NOMO-1 (cell line): ENCODE measurements around the gene RDH8.

ENCODE experiments used
- DNase-seq, 2 experiments: peaks; one replicate each; lab custom pipeline; 2025; ENCODE audit not compliant: unreplicated experiment in 2 of 2; lab: John Stamatoyannopoulos, UW

The RDH8 gene, protein sequence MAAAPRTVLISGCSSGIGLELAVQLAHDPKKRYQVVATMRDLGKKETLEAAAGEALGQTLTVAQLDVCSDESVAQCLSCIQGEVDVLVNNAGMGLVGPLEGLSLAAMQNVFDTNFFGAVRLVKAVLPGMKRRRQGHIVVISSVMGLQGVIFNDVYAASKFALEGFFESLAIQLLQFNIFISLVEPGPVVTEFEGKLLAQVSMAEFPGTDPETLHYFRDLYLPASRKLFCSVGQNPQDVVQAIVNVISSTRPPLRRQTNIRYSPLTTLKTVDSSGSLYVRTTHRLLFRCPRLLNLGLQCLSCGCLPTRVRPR

DNA sequence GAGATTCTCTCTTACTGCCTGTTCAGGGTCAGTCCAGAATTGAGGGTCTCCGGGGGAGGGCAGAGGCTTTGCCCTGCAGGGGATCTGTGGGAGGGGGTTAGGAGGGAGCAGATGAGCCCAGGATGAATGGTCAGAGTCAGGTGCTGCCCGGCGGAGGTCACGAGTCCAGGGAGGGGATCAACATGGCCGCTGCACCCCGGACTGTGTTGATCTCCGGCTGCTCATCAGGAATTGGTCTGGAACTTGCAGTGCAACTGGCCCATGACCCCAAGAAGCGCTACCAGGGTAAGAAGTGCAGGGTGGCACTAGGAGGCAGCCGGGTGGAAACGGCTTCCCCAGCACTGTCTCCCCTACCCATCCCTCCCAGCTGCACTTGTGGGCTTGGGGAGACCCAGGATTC is at the start of gene RDH8:
Gene RDH8, plus strand, starts transcription at position 168 of the 400 bp plus-strand sequence. Its CDS starts 15 bp downstream, at position 183.
- no peak for DNase-seq

DNA sequence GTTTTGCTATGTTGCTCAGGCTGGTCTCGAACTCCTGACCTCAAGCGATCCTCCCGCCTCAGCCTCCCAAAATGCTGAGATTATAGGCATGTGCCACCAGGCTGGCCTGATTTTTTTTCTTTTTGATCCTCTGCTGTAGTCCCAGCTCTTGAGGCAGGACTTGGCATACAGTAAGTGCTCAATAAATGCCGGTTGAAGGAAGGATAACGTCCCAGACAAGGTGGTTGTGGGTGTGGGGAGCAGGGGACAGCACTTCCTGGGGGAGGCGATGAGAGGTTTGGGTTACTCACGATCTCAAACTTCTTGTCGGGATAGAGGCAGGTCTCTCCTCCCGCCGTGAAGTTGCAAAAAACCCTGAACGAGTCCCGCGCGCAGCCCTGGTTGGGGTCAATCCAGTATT is 47.3 kb upstream of the RDH8 start:
- DNase-seq: no peak

DNA sequence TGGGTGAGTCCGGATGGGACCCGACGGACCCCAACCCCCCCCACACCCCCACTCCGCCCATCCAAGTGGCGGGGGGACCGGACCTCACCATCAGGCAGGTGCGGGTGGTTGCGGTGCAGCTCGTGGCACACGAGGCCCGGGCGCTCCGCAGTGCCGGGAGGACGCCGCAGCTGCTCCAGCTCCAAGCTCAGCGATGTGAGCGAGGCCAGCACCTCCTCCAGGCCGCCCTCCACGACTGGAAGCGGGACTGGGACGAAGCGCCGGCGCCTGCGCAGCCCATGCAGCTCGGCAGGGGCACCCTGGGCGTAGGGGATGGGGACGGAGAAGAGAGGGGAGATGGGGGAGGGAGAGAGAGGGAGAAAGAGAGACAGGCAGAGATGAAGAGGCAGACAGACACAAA is 46.8 kb upstream of the RDH8 start:
- no peak for DNase-seq

DNA sequence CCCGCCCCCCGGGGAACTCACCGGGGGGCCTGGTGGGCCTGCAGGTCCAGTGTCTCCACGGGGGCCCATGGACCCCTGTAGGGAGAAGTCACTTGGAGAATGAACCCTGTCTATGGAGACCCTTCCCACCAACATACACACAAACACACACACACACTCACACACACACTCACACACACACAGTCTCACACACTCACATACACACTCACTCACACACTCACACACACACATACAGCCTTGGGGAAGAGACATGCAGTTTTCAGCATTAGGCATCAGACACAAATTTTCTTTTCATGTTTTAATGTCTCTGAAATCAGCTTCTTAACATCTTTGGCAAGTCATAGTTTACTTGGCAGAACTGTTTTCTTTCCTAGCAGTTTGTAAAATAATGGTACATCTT is 46.0 kb upstream of the RDH8 start:
- DNase-seq: no peak

DNA sequence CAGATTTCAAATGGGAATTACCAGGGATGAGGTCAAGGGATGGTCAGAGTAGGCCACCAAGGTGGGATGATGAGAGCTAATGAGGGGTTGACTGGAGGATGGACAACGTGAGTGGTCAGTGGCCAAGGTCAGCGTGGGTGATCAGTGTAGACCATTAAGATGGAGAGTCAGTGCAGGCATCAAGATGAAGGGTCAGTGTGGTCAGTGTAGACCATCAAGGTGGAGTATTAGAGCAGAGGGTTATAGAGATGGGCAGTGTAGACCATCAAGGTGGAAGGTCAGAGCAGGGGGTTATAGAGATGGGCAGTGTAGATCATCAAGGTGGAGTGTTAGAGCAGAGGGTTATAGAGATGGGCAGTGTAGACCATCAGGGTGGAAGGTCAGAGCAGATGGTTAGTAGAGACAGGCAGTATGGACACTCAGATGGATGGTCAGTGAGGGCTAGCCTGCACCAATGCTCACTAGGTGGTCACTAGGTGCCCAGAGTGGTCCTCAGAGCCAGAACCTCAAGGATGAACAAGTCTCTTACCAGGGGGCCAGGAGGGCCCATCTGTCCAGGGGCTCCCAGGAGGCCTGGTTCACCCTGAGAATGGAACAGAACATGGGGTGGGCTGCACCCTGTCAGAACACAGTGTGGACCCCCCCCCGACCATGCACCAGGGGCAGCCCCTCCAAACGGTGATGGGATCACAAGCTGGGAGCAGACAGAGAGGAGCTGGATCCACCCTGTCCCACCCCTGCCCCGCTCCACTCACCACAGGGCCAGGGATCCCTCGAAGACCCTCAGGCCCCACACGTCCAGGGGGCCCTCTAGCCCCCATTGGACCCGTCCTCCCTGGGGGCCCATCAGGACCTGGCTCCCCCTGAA is 44.2 kb upstream of the RDH8 start:
- DNase-seq: no peak

DNA sequence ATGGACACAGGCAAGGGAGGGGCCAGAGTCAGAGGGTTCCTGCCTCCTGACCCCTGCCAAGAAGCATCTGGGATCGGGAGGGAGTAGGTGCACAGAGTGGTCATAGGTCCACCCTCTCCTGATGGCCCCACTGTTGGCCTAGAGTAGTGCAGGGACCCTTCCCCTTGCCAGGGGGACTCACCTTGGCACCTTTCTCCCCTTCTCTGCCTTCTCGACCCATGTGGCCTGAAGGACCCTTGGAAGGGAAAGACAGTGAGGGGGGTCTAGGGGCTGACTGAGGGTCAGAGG is 43.7 kb upstream of the RDH8 start:
- no peak for DNase-seq

DNA sequence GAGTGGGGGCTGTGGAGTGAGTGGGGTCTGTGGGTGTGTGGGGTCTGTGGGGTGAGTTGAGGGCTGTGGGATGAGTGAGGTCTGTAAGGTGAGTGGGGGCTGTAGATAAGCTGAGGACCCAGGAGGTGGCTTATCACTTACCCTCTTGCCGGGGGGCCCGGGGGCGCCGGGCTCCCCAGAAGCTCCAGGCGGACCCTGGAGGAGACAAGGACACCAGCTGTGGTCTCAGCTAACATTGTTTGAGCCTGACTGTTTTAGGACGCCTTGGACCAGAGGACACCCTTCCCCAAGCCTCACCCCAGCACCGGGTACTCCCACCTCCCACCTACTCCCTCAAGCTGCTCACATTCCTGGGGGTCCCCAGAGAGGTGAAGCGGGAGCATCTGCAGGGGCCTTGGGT is 42.8 kb upstream of the RDH8 start:
- no peak for DNase-seq

DNA sequence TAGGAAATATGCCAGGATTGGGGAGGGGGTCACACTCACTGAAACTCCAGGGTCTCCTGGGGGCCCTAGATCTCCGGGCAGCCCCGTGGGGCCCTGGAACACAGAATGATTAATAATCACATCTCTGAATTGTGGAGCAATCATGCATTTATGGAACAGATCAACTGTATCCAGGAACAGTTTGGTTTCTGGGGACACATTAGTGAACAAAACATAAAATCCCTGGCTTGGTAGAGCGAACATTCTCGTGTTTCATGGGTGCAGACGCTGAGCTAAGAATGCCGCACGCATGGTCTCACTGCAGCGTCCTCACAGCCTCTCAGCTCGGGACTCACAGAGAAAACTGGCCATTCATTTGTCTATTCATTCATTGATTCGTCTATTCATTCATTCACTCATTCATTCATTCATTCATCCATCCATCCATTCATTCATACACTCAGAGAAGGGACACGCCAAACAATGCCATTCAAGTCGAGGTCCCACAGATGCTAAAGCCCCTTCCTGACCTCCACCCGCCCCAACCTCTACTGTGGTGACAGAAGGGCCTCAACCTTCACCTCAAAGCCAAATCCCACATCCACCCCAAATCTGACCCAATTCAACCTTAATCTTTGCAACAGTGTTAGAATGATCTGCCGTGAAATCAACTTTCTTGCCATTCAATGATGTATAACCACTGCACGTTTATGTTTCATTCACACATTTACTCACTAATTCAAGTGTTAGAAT is 42.0 kb upstream of the RDH8 start:
- no peak for DNase-seq

DNA sequence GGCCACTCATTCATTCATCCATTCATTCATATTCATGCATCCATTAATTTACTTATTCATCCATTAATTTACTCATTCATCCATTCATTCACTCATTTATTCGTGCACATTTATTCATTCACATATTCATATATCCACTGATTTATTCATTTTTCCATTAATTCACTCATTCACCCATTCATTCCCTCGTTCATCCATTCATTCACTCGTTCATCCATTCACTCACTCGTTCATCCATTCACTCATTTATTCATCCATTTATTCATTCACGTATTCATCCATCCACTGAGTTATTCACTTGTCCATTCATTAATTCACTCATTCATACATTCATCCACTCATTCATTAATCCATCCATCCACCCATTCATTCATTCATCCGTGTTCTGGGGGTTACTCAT is 41.2 kb upstream of the RDH8 start:
- no peak for DNase-seq

DNA sequence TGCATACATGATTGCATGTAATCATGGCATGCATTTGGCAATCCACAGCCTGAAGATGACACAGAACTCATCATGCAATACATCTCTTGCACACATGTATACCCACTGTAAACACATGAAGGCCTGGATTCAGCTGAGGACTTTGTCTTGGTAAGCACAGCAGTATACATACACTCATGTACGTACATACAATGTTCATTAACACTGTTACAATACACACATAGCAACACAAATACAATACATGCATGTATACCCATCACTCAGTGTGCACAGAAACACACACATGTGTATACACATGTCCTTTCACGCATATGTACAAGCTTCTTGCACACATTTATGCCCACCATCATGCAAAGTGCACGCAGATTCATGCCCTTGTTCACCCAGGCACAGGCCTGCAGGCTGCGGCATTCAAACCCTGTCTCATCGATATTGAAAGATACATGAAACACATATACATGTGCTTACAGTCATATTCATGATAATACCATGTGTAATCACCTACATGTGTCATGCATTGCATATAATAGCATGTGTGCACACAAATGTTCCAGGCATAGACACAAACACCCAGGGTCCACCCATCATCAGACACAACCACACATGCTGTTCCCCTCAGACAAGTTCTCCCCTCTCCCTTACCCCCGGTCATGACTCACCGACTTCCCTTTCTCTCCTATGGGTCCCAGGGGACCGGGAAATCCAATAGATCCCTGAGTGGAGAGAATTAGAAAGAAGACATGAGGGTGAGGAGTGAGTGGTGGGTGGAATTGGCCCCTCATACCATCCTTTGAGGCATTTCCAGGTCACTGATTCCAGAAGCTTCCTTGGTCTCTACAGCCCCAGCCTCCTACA is 31.6 kb upstream of the RDH8 start:
- DNase-seq: no peak

DNA sequence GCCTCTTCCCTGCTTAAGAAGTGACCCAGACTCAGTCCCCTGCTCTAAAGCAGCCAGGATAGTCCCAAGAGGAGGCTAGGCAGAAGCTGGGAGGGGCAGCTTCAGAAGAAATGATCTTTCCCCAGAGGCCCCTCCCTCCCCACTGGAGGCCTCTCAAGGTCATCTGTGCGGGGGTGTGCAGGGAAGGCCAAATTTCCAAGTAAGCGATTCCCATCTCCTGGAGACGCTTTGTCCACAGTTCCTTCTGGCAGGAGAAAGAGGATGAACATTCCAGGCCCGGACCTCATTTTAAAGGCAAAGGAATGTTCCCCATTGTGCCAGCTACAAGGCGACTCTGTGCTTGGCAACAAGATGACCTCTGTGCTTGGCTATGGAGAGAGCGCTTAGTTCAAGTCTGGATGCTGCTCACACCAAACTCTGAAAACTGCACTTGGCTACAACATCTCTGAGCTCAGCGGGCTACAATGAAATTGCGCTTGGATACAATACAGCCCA is 26.4 kb upstream of the RDH8 start:
- DNase-seq: no peak

DNA sequence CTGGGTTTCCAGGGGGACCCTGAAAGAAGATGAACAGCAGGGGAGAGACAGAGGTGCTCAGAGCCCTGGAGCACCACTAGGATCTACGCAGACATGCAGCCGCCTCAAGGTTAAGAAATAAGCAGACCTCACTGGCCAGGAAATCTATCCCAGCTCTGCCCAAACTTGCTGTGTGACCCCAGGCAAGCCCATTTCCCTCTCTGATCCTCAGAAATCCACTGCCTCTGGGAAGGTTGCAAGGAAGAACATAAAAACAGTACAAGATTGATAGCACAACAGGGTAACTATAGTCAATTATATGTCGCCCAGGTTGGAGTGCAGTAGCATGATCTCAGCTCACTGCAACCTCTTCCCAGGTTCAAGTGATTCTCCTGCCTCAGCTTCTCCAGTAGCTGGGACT is 23.8 kb upstream of the RDH8 start:
- DNase-seq: no peak

DNA sequence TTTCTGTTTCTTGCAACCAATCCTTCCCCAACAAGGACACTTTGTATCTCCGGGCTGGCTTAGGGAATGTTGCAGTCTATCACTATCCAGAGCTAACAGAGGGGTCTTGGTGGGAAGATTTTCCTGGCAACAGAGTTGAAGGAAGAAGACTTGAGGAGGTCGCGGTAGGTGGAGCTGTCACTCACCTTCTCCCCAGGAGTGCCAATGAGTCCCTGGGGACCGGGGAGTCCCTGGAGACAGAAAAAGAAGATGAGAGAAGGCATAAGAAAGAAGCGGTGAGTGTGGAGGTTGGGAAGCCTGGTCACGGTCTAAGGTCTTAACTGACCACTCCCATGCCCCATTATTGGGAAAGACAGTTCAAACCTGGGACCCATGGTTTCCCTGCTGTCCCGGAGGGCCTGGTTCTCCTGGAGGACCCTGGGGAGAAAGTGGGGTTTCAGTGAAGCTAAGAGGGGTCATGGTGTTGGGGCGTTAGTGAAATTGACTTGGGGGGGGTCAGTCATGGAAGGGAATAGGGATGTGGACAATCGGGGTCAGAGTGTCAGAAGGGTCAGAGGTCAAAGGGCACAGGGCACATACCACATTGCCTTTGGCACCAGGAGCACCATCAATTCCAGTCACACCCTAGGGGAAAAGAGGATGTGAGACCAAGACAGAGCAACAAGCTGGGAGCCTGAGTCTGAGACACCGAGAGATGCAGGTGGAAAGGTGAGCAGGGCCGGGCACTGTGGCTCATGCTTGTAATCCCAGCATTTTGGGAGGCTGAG is 21.7 kb upstream of the RDH8 start:
- DNase-seq: no peak

DNA sequence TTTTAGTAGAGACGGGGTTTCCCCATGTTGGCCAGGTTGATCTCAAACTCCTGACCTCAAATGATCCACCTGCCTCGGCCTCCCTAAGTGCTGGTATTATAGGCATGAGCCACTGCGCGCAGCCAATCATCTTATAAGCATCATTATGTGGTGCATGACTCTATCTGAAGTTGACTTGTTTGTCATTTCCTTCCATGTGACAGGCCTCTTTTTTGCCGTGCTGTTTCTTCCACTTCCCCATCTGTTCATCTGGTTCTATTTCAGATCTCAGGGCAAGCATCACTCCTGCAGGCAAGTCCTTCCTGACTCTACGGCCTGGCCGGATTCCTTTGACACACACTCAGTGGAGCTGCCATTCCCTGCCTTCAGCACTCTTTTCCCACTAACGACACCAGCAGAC is 18.2 kb upstream of the RDH8 start:
- DNase-seq: no peak

DNA sequence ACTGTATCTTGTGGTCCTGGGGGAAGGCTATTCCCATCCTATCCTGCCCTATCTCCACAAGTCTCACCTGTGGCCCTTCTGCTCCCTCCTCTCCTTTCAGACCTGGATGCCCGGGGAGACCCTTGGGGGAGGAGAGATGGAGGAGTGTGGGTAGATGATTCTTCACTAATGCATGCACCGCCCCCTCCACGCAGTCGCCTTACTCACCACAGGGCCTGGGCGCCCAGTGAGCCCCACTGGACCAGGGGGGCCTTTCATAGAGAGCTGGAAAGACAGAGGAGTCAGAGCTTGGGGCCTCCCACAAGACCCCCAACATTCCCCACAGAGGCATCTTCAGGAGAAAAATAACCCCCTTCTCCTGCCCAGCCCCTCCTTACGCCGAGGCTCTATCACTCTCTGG is 17.3 kb upstream of the RDH8 start:
- DNase-seq: no peak

DNA sequence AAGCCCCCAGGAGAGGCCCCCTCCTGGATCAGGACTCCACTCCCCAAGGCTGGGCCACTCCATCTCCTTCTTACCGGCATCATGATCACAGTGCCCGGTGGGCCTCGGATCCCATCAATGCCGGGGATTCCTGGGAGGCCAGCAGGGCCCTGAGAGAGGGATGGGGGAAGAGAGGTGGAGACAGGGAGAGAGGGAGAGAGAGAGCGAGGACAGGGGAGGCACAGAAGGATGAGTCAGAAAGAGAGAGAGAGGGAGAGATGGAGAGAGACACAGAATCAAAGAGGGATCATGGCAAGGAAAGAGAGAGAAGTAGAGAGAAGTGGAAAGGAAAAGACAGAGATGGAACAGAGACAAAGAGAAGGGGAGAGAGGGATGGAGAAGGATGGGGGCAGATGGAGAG is 16.7 kb upstream of the RDH8 start:
- DNase-seq: no peak

DNA sequence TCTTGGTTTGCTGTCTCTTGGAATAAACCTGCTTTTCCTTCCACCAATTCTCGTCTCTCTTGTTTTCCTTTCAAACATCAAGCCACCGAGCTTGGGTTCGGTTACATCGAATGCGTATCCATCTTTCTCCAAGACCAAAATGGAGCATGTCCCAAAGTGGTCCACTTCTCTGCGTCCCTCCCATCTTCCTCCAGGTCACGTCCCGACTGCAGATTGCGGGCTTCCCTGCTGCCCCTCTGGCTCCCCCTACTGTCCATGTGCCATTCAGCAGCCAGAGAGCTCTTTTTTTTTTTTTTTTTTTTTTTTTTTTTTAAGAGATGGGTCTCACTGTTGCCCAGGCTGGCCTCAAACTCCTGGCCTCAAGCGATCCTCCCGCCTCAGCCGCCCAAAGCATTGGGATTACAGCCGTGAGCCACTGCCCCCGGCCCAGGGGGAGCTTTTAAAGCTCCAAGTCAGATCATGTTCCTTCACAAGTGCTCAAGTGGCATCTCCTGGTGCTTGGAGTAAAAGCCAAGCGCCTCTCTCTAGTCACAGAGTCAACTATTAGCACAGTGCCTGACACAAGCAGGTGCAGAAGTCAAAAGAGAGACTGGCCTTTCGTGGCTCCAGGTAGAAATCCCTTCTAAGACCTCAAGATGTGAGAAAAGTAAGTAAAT is 13.0 kb upstream of the RDH8 start:
- peak; percentile 12 to 13 for DNase-seq

DNA sequence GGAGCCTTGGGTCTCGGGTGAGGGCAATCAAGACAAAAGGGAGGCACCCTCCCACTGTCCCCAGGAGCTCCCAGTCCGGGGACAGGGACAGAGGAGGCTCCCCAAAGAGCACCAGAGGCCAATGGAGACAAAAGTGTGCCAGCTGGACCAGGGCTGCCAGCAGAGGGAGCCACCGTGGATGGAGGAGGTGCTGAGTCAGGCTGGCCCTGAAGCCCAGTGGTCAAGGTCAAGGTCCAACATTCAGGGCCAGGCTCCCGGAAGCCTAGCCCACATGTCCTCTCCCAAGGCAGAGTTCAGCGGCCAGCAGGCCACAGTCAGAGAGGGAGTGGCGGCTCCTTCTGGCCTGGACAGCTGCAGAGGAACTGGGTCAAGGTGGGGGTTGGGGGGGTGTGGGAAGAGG is 11.4 kb upstream of the RDH8 start:
- no peak for DNase-seq

DNA sequence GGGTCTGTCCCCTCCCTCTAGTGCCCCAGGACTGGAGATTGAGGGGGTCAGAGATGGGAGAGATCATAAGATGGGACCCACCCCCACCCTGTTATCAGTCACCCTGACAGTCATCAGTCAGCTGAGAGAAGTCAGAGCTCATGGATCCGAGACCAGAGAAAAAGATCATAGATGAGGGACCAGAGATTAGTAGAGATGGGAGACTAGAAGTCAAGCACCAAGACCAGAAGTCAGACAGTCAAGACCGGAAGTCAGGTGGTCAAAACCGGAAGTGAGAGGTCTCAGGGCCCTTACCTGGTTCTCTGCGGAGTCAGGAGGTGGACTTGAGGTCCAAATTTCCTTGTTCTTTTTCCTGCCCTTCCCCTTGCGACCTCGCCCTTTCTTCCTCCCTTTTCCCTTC is 10.0 kb upstream of the RDH8 start:
- no peak for DNase-seq
